HFFc6 (cell line): ENCODE results near the gene ARTN. TPM values are rescaled to one million over a fixed set of nuclear protein-coding genes. Genes with fewer than 3 reads are reported as not detected.

Experiments used
- DNase-seq: peaks from one replicate; pipeline ENCODE4 v3.0.0-alpha.2; 2018
- H3K27ac Mint-ChIP-seq: 2 replicates; pipeline ENCODE4 v1.8.0; 2020; ENCODE audit warnings: mild to moderate bottlenecking, mixed read lengths
- H3K27me3 Mint-ChIP-seq: 2 replicates; pipeline ENCODE4 v1.8.0; 2021; ENCODE audit warnings: mild to moderate bottlenecking, moderate library complexity, mixed read lengths; ENCODE audit not compliant: insufficient read depth
- H3K36me3 Mint-ChIP-seq: 2 replicates; pipeline ENCODE4 v1.8.0; 2021; ENCODE audit warnings: low read depth, mixed read lengths
- H3K4me1 Mint-ChIP-seq: 2 replicates; pipeline ENCODE4 v1.8.0; 2020; ENCODE audit warnings: low read depth, mixed read lengths
- H3K4me3 Mint-ChIP-seq: 2 replicates; pipeline ENCODE4 v1.8.0; 2020; ENCODE audit warnings: mild to moderate bottlenecking, moderate library complexity, mixed read lengths
- H3K9me3 Mint-ChIP-seq: 2 replicates; pipeline ENCODE4 v1.8.0; 2020; ENCODE audit warnings: mild to moderate bottlenecking, mixed read lengths
- CTCF ChIP-seq: fragments of 200-600 bp; sonication (generic); IDR thresholded peaks from 2 replicates; pipeline ENCODE4 v1.5.0; 2021; ENCODE audit warnings: antibody characterized with exemption, mild to moderate bottlenecking
- total RNA-seq, 6 experiments: library from RNA; stranded (reverse); fragmentation: NEBNext Ultra II Directional; extraction: Animal tissue kit (Norgen Biotek cat#: 25700); gene quantifications; 2 replicates in 1 of 6; 3 replicates in 5 of 6; pipeline ENCODE4 v1.2.3, GENCODE V29; 2021

Gene ARTN
- total RNA-seq, 6 experiments from 2014 or later, result 0.14 to 0.61 (median 0.37) TPM

DNA sequence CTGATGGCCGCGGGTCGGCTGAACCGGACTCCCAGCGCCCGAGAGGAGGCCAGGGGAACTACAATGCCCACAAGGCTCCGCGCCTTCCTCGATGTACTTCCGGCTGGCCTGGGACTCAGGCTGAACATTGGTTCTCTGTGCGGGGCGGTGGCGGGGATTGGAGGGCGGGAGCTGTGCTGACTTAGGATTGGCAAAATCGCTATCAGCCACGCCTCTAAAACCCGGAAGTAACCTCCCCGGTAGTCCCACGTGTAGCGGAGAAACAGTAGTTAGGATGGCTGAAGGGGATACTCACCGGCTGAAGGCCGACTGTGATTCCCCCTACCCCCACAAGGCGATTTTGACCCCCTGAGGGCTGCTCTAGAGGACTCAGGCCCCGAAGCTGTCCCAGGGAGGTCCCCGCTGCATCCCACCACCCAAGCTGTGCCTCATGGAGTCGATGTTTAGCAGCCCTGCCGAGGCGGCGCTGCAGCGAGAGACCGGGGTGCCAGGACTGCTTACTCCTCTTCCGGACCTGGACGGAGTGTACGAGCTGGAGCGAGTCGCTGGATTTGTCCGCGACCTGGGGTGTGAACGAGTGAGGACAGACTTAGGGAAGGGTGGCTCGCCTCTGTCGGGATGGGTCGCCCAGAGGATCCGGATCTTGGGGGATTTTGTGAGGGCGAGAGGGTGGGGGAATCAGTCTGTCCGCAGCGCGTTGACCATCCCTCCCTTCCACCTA lies 36.3 kb downstream of the ARTN start, which contains the start of gene DPH2:
Gene DPH2, plus strand, starts transcription at position 265 of the 721 bp plus-strand sequence. Its CDS starts 166 bp downstream, at position 431.
- DNase-seq, result peak; percentile 96
- peaks cover 20% of the 10 kb centered on the region for H3K4me1 Mint-ChIP-seq
- H3K9me3 Mint-ChIP-seq, result no peaks in the 10 kb centered on the region
- peaks cover 20% of the 10 kb centered on the region for H3K36me3 Mint-ChIP-seq
- peak within 1 kb of the TSS; percentile 99 for H3K4me3 Mint-ChIP-seq
- H3K27ac Mint-ChIP-seq, result peak within 1 kb of the TSS; percentile 70
- no peaks in the 10 kb centered on the region for H3K27me3 Mint-ChIP-seq
- peak; percentile 28; the same call in 1 of the 2 replicates for TF ChIP-seq CTCF

DNA sequence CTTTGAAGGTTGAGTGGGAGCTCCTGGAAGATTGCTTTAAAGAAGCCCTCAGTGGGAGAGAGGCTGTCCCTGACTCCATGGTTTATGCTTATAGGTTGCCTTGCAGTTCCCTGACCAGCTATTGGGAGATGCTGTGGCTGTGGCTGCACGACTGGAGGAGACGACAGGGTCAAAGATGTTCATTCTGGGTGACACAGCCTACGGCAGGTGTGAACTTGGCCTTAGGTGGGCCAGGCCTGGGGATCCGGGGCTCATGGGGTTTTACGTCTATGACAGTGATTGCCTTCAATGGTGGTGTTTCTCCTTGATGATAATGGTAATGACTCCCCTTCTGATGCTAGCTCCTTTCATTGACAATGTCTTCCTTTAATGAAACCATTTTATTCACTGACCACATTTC lies 36.9 kb downstream of the ARTN start:
- Mint-ChIP-seq H3K4me1 (peaks cover 20% of the 10 kb centered on the region), H3K4me3 (peak overlapping the region; percentile 99), H3K9me3 (no peaks in the 10 kb centered on the region), H3K27me3 (no peaks in the 10 kb centered on the region), H3K27ac (peak overlapping the region; percentile 70), H3K36me3 (peaks cover 20% of the 10 kb centered on the region)
- no peak for DNase-seq
- no peak for TF ChIP-seq CTCF

DNA sequence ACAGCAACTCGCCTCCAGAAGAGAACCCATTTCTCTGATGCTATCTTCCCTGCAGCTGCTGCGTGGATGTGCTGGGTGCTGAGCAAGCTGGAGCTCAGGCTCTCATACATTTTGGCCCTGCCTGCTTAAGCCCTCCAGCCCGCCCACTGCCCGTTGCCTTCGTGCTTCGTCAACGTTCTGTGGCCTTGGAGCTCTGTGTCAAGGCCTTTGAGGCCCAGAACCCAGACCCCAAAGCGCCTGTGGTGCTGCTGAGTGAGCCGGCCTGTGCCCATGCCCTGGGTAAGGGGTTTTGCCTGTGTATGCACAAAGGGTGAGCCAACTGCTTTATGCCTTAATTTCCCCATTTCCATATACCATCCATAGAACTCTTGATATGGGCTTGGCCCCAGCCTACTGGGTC lies 37.3 kb downstream of the ARTN start:
- Mint-ChIP-seq H3K4me3 (peak overlapping the region; percentile 99), H3K9me3 (no peaks in the 10 kb centered on the region), H3K27ac (no peak overlapping the region), H3K36me3 (peaks cover 20% of the 10 kb centered on the region), H3K27me3 (no peaks in the 10 kb centered on the region), H3K4me1 (peaks cover 23% of the 10 kb centered on the region)
- TF ChIP-seq CTCF, result no peak
- DNase-seq, result no peak

DNA sequence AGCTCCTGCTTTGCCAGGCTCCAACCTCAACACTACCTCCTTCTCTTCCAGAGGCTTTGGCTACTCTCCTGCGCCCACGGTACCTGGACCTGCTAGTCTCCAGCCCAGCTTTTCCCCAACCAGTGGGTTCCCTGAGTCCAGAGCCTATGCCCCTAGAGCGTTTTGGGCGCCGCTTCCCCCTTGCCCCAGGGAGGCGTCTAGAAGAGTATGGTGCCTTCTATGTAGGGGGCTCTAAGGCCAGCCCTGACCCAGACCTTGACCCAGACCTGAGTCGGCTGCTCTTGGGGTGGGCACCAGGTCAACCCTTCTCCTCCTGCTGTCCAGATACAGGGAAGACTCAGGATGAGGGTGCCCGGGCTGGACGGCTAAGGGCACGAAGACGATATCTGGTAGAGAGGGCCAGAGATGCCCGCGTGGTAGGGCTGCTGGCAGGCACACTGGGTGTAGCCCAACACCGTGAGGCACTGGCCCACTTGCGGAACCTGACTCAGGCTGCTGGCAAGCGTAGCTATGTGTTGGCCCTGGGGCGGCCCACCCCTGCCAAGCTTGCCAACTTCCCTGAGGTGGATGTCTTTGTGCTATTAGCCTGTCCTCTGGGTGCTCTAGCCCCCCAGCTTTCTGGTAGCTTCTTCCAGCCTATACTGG lies 37.9 kb downstream of the ARTN start:
- Mint-ChIP-seq H3K36me3 (peaks cover 25% of the 10 kb centered on the region), H3K27ac (no peak overlapping the region), H3K4me3 (peak overlapping the region; percentile 99), H3K27me3 (no peaks in the 10 kb centered on the region), H3K4me1 (peaks cover 28% of the 10 kb centered on the region), H3K9me3 (no peaks in the 10 kb centered on the region)
- TF ChIP-seq CTCF, result no peak
- DNase-seq, result no peak

DNA sequence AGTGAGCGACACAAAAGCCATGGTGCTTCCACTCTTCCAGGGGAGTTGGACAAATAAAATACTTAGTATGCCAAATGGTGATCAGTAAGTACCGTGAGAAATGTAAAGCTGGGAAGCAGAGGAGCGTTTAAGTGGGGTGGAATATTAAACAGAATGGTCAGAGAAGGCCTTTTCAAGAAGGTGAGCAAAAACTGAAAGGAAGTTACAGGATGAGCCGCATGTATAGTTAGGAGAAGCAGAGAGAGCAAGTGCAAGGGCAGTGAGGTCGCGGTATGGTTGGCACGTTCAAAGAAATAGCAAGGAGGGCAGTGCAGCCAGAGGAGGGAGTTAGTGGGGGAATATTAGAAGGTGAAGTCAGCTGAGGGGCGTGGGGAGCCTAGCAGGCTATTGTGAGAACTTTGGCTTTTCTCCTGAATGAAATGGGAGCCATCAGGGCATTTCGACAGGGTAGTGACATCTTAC lies 40.4 kb downstream of the ARTN start:
- H3K9me3 Mint-ChIP-seq, result no peaks in the 10 kb centered on the region
- H3K27ac Mint-ChIP-seq, result peak overlapping the region; percentile 81
- peak overlapping the region; percentile 92 for H3K4me3 Mint-ChIP-seq
- no peak for TF ChIP-seq CTCF
- no peak for DNase-seq
- peaks cover 27% of the 10 kb centered on the region for H3K36me3 Mint-ChIP-seq
- peaks cover 4% of the 10 kb centered on the region; the same call in 1 of the 2 replicates for H3K27me3 Mint-ChIP-seq
- peaks cover 52% of the 10 kb centered on the region for H3K4me1 Mint-ChIP-seq
